SK-MEL-5 (cell line): Measurements from ENCODE around the gene PHF21A. TPM values are rescaled to one million over a fixed set of nuclear protein-coding genes. Genes with fewer than 3 reads are reported as not detected.
"Not testable (repeated sequence)": the region's sequence is repeated elsewhere in the genome, so short reads cannot be mapped to it uniquely, and the experiment has no call there.

Experiments used
- DNase-seq: peaks from one replicate; pipeline ENCODE4 v3.0.0-alpha.2; 2016; ENCODE audit warnings: low read depth, low spot score
- in situ Hi-C: cut with HindIII; loops from 2 replicates; pipeline ENCODE4 v1.10.0; 2016; ENCODE audit warnings: low sequenced_read_pairs, high pct_unique_total_duplicates, low pct_unique_long_range_greater_than_20kb
- total RNA-seq: library from RNA; depleted of rRNA; stranded (reverse); fragments of >200 nt; shearing (Covaris generic); gene quantifications from 2 replicates; pipeline ENCODE4 v1.2.3, GENCODE V29; 2014

The PHF21A gene
- total RNA-seq, 1 experiment from 2014 or later, result 15.2 TPM

- no peak for DNase-seq
- in situ Hi-C loops, result no loop called here
These were observed 1.9 kb upstream of the PHF21A start for GRCh38 chr11:46122945-46123715.

DNA sequence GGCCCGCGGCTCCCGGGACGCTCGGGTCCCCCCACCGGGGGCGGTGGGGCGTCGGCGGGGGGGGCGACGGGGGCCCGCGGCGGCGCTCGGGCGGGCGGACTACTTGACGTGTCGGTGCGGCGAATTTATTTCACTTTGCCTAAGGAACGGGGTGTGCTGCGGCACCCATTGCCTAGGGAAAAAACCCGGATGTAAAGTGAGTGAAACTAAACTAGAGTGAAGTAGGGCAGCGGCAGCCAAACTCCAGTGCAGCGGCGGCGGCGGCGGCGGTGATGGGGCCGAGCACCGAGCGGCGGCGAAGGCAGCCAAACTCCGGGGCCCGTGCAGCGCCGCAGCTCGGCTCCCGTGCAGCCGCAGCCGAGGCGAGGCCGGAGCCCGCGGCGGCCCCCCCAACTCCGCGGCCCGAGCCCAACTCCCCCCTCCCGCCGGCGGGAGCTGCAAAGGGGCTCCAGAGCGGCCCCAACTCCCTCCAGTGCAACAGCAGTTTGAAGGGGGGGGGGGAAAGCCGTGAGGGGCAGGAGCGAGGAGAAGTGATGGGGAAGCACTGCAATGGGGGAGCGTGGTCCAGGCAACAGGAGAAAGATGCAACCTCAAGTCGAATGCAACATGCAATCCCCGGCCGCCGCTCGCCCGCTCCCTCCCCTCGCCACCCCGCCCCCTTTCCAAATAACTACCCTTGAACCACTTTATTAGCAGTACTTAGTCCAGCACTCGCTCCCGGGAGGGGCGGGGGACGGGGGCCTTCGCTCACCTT, 647 bp upstream of the PHF21A start:
- in situ Hi-C loops, result no loop called here
- peak; percentile 86 for DNase-seq

DNA sequence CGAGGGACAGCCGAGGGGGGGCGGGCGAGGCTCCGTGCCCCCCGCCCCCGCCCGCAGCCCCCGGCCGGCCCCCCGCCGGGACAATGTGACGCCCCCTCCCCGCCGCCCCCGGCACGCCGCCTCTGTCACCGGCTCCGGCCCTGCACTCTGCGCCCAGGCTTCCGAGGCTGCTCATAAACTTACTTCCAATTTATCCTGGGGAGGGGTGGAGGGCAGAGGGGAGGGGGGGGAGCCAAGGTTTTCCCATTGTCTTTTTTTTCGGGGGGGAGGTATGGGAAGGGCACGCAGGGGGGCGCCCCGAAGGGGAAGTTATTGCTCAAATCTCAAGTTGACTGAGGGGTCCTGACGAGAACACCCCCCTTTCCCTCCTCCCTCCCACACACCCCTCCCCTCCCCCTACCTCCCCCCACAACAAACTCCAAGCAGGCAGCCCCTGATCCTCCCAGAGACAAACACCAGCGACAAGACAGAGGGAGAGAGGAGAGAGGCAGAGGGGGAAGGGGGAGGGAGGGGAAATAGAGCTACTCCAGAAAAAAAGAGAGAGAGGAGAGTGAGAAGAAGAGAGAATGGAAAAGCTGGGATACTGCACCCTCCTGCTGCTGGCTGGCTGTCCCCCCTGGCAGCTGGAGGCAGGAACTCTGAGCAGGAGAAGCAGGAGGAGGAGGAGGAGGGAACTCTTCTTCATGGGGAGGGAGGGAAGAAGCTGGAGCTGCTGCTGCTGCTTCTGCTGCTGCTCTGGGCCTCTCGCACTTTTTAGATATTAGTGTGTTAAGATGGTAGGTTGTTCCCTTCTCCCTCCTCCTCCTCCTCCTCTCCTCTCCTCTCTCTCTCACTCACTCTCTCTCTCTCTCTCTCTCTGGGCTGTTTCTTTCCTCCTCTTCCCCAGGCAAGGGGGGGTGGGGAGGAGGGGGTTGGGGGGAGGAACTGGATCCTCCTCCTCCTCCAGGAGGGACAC, 631 bp downstream of the PHF21A start:
- peak; percentile 66 for DNase-seq
- in situ Hi-C loops, result no loop called here

GRCh38 chr11:46119352-46120216, 1.7 kb downstream of the PHF21A start:
- DNase-seq, result peak; percentile 49
- in situ Hi-C loops, result no loop called here

DNA sequence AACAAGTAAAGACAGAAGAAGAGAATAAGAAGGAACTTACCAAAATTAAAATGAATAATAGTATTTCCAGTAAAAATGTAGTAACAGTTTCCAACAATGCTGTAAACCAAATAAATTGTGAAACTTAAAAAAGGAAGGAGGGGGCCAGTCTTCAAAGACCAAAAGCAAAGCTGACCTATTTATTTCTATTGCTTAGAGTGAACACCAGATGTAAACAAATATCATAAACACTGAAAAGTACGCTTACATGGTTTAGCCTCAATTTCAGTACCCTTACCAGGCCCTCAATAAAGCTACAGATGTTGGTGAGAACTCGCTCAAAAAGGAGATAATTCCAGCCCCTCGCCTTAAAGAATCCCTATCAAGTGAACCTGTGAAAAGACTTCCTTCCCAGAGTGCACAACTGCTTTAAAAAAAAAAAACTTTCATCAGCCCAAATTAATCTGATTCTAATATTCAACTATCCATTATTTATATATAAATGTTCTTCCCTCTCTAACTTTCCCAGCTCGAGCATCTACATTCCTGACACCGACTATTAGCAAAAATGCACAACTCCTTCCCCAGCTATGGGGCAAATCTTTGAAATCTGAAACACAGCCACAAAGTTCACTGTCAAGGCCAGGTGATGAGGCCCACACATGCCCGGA, 2.4 kb downstream of the PHF21A start:
- in situ Hi-C loops, result no loop called here
- DNase-seq, result no peak

- in situ Hi-C loops, result no loop called here
- peak; percentile 11 for DNase-seq
These were observed 3.4 kb downstream of the PHF21A start for GRCh38 chr11:46117842-46118241.

DNA sequence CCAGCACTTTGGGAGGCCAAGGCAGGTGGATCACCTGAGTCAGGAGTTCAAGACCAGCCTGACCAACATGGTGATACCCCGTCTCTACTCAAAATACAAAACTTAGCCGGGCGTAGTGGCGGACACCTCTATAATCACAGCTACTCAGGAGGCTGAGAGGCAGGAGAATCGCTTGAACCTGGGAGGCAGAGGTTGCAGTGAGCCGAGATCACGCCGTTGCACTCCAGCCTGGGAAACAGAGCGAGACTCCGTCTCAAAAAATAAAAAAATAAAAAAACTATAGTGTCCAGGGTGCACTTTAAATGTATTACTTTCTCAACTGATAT, 4.6 kb downstream of the PHF21A start:
- in situ Hi-C loops, DNase-seq: not testable (repeated sequence)

GRCh38 chr11:46116007-46116711, 5.1 kb downstream of the PHF21A start:
- DNase-seq, result no peak
- in situ Hi-C loops, result no loop called here

GRCh38 chr11:46114961-46115360, 6.3 kb downstream of the PHF21A start:
- in situ Hi-C loops, result no loop called here

DNA sequence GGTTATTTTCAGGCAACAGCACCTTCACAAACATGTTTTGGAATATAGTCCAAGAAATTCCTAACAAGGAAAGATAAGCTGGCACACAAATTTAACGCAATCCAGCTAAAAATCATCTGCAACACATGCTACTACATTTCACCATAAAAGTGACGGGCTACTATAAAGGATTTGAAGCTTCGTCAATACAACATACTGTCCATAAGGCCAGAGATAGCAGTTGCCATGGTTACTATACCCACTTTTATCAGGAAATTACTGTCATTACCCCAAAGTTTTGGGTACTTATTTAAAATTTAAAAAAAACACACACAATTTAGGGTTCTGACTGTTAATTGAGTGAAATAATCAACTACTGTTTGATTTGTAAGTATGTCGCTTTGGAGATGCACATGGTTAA, 6.9 kb downstream of the PHF21A start:
- DNase-seq, result no peak
- in situ Hi-C loops, result no loop called here

More at GRCh38 chr11:46114961-46115360, 6.3 kb downstream of the PHF21A start:
- DNase-seq, result no peak

- DNase-seq, result peak; percentile 83
- in situ Hi-C loops, result no loop called here
These were observed 8.2 kb downstream of the PHF21A start for GRCh38 chr11:46112961-46113607.

- no peak for DNase-seq
- in situ Hi-C loops, result no loop called here
These were observed 12.5 kb downstream of the PHF21A start for GRCh38 chr11:46108751-46109150.

DNA sequence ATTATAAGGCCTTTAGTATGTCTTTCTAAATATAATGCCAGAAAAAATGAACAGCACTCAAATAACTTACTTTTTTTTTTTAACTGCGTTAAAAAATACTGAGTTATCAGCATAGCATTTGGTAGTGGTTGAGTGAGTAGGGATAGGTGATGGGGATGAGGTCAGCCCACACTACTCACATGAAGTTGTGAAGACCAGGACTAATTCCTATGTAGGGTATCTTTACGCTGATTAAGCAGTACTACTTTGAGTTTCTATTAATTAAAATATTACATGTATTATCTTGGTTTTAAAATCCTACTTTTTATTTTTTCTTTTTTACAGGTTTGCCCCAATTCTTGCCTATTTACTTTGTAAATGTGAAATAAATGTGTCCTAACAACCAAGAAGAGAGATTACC, 13.5 kb downstream of the PHF21A start:
- in situ Hi-C loops, result no loop called here
- no peak for DNase-seq

GRCh38 chr11:46107408-46107718, 13.9 kb downstream of the PHF21A start:
- DNase-seq, result no peak
- in situ Hi-C loops, result no loop called here

GRCh38 chr11:46106530-46107407, 14.5 kb downstream of the PHF21A start:
- in situ Hi-C loops, result no loop called here
- peak; percentile 15 for DNase-seq
